AG08396 (cell line): ENCODE results near the gene IL33.

Source experiments
- DNase-seq: peaks from one replicate; pipeline ENCODE4 v3.0.0; 2012; ENCODE audit warnings: low spot score, mixed read lengths

Gene IL33

DNA sequence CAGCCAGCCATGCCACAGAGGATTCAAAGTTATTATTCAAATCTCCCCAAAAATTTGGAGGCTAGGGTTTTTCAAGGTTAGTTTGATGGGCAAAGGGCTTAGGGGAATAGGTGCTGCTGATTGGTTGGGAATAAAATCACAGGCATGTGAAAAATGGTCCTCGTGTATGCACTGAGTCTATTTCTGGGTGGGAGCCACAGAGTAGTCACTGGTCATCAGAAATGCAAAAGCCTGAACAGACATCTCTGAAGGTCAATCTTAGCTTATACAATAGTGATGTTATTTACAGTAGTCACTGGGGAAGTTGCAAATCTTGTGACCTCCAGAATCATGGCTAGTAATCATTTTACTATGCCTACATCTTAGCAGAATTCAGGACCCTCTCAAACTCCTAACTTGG, 1.3 kb downstream of the IL33 start:
- DNase-seq: no peak

DNA sequence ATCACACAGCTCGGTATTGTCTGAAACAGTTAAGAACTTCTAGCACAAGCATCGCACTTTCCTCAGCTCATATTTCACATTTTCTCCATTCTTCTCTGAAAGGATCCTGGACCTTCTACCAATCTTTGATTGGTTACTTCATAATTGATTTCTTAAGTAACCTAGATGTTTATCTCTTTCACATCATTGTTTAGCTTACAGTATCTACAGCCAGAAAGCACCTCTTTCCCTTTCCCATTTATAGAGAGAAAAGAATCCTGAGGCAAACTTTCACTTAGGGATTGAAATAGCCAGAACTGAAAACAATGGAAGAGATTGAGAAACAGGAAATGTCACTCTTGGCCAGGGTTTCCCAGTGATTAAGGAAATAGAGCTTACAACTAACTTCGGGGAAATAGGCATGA, 2.5 kb downstream of the IL33 start:
- DNase-seq: no peak

DNA sequence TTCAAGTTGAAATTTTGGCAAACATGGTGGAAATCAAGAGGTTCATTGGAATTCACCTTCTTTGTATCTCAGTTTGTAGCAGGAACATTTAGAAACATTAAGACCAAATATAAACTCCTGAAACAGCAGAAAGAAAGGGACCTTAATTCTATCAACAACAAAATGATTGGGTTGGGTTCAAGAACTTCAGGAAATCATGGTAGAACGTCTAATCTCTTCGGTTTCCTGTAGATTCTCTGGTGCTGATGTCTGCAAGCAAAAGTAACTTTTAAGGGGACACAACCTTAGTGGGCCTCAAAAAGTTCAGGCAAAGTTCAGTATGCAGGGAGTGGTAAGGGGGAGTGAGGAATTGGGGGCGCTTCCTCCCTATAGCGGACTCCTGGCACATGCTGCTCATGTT, 3.4 kb downstream of the IL33 start:
- DNase-seq: no peak

DNA sequence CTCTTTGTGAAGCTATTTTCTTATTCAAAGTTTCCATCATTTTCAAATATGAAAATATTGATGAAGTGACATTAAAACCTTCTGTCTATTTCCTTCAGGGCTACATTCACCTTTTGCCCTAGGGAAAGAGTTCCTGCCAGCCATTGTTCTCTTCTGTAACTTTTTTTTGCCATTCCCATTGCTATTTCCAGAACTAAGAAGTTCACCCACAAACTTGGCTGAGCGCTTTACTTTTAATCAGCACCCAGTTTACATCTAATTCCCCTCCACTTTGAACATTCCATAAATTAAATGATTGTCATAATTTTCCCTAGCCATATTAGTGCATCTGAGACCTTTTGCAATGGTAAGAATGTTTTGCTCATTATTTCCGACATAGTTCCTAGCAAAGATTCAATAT, 4.4 kb downstream of the IL33 start:
- DNase-seq: no peak

DNA sequence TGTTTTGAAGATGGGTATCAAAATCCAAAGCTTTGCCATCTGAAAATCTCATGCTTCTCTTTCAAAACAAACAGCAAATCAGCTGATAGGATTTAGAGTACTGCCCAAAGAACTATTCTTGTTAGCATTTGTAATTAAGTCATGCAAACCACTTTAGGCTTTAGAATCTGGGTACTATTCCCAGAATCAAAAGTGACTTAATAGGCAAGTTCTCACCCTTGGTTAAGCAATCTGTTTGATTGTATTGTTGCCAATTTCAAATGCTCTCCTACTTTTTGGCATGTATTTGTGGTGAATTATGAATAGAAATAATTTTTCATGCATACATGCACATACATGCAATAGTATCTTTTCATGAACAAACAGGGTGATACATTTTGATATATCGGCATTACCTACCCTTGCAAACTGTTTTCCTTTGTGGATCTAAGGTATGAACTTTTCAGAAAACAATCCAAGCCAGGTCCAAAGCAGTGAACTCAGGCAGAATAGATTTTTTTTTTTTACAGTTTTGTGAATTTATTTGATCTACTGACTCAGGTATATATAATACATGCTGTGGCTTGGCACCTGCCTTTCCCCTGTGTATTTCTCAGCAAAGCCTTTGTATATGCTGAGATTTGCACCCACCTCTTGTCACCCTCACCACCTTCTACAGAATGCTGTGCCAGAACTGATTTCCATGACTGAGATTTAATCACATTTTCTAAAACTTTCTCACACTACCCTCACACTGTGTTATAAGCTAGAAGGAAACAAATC, 9.0 kb downstream of the IL33 start:
- DNase-seq: no peak

DNA sequence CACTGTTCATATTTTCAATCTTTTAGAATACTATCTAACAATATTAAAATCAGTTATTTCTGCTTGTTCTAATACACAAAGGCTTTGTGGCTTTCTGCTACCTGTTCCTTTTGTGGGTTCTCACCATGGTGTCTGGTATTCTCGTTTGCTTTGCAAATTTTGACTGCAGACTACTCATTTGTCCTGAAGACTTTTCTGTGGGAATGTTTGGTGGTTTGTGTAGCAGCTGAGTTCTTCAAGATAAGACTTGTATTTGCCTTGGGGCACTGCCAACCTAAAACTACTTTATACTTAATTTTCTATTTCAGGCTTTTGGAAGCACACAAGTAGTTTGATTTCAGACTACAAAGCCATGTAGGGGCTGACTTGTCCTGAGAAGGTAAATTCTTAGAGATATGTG, 11.1 kb downstream of the IL33 start:
- no peak for DNase-seq

DNA sequence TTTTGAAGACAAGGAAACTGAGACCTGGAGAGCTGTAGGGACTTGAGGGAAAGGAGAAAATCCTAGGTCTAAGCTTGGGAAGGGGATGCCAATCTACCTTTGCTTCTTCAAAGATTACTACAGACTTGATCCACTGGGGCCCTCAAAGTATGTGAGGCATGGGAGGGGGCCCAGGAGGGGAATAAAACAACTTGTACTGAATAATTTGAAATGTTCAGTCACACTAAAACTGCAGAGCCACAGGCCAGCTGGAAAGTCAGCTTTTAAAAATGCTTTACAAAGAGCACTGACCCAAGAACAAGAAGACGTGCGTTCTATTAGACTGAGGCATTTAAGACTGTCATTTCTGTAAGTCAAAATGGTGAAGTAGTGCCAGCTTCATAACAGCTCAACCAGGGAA, 13.6 kb downstream of the IL33 start:
- no peak for DNase-seq

DNA sequence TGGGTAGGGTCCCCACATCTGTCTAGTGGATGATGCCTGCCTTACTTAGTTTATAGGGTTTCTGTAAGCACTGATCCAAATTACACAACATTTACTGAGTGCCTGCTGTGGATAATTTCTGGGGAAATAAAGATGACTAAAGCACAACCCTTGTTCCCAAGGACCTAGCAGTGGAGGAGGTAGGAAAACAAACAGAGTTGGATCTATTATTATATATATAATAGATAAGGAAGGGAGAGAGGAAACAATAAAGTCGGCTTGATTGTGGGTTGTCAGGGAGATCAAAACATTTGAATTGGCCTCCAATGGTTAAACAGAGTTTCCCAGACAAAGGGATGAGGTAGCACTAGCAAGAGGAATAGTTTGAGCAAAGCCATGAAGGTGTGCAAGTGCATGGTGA, 14.0 kb downstream of the IL33 start:
- DNase-seq: no peak

DNA sequence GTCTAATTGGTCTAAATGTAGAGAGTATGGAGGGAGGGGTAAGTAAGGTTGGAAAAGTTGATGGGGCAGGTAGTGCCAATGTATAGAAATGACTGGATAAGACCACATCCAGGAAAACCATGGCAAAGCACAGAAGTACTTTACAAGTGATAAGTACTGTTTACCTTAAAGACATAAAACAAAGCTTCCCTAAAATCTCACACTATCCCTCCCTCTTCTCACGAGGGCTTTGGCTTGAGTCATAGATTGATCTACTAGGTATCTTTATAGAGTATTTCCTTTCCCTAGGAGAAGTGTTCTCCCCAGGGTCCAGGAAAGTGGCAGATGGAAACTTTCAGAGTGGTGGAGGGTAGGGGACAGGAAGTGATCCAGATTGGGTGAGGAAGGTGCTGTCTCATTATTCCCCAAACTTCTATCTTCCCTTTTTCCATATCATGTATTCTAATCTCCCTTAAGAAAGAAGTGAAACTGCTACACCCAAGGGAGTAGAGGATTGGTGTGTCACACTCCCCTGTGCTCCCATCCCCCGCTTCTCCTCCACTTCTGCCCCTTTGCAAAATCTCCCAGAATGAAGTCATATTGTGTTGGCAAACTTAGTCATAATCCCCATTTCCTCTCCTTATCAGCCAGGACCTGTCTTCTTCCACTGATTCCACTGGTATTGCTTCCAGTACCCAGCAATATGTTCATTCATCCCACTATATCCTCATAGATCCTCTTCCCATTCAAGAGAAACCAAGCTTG, 14.6 kb downstream of the IL33 start:
- DNase-seq: no peak

DNA sequence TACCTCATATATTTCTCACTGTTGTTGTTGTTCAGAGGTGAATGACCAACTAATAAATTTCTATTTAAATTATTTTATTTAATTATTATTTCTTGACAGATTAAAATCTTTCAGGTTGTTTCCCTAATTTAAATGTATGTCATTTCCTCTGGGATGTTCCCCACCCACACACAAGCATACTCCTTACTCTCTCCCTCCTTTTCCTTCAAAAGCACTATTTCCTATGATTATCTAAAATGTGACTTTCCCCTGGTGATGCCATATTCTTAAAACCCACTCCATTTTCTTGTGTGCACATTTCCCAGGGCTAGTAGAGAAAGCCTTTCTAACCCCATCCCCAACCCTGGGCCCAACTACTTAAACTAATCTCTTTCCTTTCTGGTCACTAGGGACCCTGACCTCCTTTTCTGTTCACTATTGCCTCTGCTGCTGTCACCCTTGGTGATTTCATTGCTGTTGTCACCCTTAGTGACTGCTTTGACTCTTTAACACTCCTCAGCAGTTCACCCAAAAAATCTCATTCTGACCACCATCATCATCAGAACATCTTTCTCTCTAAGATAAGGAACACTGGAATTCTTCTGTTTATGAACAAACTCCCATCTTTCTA, 16.8 kb downstream of the IL33 start:
- no peak for DNase-seq

DNA sequence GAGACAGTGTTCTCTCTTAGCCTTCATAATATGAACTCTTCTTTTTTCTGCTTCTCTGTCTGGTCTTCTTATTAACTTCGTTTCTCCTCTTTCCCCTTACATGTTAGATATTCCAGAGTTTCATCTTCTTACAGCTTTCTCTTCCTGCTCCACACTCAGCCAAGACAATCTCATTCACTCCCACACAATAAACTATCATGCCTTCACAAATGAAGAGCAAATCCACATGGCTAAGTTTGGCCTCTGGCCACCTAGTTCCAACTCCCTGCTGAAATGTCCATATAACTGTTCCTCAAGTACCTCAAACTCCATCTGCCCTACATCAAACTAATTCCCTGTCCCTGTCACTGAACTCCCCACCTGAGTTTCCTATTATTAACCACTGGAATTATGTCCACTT, 18.4 kb downstream of the IL33 start:
- DNase-seq: no peak

DNA sequence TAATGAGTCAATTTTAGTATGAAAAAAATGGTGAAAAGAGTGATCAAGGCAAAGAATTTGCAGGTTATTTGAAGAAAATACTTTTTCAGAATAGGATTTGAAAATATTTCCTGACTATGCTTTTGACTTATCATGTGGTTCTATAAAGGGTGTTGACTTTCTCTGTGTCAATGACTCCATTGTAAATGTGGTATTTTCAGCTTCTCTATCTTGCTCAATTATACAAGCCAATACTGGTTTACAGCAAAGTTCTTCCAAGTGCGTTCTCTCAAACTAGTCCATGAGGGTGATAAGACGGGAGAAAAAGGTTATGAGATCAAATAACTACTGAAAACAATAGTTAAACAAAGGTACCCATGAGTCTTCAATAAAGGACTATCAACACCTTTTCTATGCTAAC, 21.7 kb downstream of the IL33 start:
- no peak for DNase-seq

DNA sequence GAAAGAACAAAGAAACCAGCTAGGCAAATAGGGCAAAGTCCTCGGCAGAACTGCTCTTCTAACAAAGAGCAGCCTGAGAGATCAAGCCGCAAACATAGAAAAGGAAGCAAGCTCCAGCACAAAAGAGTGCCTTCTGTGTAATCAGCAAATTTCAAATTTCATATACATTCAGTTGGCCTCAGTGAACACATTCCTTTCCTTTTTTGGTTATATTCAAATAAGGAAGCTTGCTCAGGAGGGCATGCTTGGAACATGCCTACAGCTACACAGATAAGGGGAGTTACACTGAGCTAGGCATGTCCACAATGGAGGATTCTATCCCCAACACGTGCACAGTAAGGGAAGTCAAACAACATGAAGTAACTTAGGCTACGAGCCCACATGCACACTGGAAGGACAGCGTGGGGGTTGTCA, 23.4 kb downstream of the IL33 start:
- no peak for DNase-seq

DNA sequence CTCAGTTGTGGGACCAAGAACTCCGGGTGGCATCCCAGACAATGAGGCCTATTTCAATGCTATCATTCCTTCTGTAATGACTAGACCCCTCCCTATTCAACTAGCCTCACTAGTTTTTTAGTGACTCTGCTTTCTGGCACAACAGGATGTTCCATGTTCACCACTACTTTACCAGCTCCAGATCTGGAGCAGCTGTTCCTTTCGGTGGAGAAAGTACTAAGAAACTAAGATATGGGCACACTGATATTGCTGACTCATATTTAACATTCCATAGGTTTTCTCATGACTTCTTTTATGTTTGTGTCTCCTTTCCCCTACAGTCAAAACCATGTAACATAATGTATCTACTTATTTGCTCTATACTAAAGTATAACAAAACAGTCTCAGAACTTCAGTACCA, 24.1 kb downstream of the IL33 start:
- no peak for DNase-seq

DNA sequence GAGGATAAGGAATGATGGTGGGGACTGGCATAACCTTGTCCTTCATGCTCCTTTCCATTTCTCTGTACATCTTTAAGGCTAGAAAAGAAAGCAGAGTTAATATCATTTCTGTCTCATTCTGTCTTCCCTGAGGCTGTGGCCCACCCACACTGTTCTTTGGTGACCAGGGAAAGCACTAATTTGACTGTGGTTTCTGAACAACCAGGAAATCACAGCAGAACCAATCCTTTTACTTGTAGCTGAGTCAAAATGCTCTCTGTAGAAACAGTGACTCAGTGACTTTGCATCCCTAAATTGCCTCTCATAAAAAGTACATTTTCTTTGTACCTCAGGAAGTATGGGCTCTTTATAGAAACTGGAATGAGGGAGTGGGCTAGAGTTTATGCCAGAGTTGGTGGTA, 28.1 kb downstream of the IL33 start:
- DNase-seq: no peak

DNA sequence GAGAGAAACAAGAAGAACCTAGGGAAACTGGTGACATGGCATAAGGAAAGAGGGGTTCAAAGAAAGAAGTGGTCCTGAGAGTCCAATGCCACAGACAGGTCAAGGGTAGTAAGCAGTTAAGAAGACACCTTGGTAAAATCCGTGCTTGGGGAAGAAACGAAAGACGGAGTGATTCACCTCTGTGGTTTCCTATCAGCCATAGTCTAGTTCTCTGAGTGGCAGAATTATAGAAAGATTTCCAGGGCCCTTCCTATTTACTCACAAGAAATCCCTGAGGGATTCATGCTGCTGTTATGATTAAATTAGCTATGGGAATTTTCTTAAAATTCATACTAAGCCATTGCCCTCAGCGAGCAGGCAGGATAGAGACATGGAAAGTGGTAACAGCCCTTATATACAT, 31.7 kb downstream of the IL33 start:
- no peak for DNase-seq

DNA sequence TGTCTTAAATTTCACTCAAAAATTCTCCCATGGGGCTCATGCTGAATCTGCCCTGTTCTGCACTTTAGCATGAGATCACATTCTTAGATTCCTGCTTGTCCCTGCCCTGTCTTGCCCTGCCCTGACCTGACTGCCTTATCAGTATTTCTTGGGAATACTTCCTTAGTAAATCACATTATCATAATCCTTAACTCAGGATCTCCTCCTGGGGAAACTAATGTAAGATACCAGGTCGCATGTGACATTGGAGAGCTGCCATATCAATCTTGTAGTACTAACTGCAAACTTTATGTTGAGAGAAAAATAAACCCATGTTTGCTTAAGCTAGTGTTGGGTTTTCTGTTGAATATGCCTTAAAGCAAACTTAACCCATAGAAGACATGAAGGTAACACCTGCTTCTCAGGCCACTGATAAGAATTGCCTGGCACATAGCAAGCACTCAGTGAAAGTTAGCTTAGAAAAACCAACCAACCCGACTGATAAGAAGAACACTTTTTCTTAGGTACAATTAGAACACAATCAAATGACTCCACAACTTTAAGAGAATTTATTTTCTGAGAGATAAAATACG, 53.3 kb downstream of the IL33 start:
- DNase-seq: no peak

DNA sequence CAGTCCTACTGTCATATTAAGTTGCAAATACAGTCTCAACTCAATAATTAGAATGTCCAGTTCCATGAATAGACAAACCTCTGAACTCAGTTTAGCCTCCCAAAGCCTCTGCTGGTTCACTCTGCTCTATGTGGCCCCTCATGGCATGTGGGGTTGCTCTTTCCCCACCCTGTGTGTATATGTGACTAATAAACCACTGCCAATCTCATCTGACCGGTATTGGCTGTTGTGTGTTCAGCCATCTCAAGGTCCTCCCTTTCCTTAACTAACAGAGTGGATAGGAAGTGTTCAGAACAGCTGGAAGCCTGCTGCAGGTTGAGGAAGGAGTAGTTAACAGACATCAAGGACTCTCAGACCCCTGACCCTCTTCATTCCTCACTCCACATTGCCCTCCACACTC, 55.3 kb downstream of the IL33 start:
- no peak for DNase-seq

DNA sequence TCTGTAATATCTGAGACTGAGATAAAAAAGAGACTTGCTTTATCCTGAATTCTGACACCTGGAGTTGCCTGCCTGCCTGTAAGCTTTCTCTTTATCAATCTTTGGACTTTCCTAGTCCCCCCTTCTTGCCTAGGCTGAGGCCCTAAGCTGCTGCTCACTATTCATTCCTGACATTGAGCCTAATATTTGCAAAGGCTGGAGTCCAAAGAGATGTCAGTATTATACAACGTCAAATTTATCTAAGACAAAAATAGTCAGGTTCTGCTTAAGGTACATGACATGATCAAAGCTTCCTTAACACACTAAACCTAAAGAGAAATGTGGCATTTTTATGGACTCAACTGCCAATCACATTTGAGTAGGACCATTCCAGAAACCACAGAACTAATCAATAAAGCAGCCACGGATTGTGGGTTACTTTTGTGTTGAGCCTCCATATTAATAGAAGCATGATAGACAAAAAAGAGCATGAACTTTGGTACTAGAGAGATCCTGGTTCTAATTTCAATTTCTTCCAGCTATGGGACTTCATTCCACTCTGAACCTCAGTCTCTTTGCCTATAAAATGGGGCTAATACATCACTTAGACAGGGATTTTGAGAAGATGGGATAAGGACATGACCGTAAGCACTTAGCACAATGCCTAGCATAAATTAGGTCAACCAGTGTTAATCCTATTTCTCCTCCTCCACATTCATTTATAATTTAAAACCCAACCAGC, 56.1 kb downstream of the IL33 start:
- DNase-seq: no peak

DNA sequence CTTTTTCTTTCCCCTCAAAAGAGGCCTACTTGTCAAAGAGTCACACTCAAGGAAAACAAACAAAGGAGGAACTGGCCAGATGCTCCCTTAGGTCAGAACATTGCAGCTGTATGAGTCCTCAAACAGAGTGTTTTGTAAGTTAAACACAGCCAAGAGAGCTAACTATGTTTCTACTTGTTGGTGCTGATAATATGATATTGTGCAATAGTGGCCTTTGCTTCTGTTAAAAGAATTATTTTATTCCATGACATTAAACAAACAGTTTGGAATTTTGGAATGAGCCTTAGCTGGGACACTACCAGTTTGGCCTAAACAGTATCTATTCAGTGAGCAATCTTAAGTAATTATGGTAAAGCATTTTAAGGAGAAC, 56.6 kb downstream of the IL33 start:
- peak; percentile 70 for DNase-seq

DNA sequence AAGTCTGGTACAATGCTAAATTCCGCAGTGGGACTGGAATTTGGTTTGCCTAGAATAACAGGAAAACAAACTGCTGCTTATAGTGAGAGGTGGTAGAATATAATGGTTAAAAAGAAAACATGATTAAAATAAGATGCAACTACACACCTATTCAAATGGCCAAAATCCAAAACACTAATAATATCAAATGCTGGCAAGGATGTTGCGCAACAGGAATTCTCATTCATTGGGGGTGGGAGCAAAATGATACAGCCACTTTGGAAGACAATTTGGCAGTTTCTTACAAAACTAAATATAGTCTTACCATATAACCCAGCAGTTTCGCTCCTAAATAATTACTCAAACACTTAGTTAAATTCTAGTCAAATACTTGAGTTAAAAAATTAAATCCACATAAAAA, 61.8 kb downstream of the IL33 start:
- no peak for DNase-seq

DNA sequence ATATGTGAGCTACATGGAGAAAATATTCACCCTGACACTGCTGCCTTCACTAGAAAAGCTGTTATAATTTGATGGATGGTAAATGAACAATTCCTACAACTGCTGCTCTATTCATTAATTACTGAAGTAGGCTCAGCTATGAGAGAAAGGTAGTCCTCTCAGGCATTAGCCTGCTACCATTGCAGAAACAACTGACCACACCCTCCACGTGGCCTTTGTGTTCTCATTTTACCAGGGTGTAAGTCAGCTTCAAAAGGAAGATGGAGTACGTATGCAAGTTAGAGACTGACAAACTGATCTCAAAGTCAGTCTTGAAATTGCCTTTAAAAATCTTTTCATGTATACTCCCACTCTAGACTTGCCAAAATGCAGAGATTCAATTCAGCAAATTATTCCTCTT, 86.3 kb downstream of the IL33 start:
- no peak for DNase-seq

DNA sequence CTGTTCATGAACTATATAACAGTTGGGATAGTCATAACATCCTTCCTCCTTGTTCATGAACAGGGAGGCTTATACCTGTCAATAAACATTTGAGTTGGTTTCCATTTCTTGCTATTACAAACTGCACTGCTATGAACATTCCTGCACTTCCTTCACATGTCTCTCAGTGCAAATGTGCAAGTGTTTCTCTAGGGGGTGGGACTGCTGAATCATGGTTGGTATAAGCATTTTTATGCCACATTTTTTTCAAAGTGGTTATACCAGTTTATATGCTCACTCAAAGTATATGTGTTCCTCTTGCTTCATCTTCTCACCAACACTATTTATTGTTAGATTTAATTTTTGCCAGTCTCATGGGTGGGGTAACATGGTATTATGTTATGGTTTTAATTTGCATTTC, 86.8 kb downstream of the IL33 start:
- no peak for DNase-seq
